ENCODE measurements around the gene TMEM238.
"Not testable (repeated sequence)": the region's sequence is repeated elsewhere in the genome, so short reads cannot be mapped to it uniquely, and the experiment has no call there.

Gene TMEM238

DNA sequence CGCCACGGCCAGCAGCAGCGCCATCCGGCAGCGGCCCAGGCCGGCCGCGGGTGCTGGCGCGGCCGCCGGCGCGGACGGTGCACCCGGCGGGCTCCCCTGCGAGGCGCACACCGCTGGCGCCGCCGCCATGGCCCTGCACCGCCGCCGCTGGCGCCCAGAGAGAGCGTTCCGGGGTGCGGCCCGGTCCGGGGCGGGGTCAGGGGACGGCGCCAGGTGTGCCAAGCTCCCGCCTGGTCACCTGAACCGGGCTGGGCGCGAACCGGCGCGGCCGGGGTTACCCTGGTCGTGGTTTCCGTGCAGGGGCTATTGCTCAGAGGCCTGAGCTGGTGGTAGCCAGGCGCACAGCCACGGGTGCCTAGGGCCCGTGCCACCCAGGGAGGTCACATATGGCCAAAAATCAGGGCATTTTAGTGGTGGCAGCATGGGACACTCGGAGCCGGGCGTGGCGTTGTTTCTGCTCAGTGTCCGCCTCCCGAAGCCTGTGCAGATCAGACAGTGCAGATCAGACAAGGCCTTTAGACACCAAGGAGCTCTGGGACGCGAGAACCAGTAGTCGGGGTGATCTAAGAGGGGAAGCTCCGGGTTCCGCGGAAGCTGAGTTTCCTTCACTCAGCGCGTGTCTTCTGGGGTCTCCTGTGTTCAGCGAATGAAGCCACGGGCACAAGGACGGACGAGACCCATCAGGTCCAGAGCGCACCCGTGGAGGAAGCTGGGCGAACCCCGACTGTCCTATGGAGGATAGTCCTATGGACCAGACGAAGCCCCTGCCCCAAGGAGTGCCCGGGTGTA, at the start of gene TMEM238:
Gene TMEM238 (minus strand): TSS at position 162 of the 789 bp plus-strand sequence. CDS start 33 bp downstream, at position 129.
- DNase-seq (ENCODE audit: low spot score) = peak; percentile 43

DNA sequence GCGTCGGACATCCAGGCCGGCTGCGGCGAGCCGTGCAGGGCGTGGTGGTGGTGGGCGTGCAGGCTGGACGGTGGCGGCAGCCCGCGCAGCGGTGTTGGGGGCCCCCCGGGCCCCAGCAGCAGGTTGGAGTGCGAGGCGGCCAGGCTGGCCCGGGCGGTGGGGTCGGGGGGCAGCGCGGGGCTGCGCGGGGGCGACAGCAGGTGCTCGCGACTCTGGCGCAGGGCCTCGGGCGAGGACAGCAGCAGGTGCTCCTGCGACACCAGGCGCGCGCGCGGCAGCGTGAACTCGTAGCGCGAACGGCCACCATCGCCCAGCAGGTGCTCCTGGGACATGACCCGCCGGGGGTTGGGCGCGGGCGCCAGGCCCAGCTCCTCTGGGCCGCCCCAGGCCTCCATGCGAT, 49.2 kb upstream of the TMEM238 start:
- no peak for DNase-seq (ENCODE audit: low spot score)

- DNase-seq (ENCODE audit: low spot score) = no peak
These were observed 48.3 kb upstream of the TMEM238 start for GRCh38 chr19:55432241-55432959.

DNA sequence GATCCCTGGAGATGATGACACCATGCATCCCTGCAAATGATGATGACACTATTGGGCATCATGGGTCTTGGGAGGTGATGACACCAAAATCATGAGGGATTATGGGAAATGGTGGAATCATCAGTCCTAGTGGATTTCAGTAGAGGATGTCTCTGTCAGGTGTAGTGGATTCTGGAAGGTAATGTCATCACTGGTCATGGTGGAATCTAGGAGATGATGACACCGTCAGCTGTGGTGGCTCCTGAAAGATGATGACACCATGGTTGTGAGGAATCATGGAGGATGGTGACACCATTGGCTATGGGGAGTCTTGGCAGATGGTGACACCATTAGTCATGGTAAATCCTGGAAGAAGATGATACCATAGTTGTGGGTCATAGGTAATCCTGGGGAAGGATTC, 47.1 kb upstream of the TMEM238 start:
- DNase-seq (ENCODE audit: low spot score) = no peak

DNA sequence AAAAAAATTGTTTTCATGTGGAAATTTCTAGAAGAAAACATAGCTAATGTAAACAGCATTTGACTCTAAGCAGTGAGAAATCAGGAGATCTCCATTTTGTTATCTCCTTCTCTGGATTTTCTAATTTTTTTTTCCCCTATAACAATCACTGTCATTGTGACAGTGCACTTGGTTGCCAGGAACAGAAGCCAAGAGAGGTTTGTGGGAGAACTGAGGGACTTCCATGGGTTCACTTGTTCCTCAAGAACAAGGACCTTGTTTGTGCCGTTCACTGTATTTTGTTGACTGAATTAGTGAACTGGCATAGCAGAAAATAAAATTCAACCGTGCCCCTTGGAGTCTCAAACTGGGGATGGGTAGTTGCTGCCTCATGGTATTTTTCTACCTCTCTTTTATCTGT, 42.0 kb upstream of the TMEM238 start:
- DNase-seq (ENCODE audit: low spot score) = no peak

DNA sequence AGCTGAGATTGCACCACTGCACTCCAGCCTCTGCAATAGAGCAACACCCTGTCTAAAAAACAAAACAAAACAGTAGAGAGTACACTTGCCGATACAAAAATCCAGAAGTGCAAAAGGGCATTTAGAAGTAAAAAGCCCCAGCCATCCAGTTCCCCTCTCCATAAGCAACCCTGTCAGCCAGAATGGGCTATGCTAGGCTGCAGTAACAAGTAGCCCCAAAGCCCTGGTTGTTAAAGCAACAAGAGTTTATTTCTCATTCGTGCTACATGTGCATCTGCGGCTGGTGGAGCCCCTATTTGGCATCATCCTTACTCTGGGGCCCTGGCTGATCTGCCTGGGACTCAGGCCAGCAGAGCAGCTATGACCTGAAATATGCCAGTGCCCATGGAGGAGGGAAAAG, 40.4 kb upstream of the TMEM238 start:
- DNase-seq (ENCODE audit: low spot score) = no peak

- DNase-seq (ENCODE audit: low spot score) = no peak
These were observed 39.3 kb upstream of the TMEM238 start for GRCh38 chr19:55423225-55424005.

DNA sequence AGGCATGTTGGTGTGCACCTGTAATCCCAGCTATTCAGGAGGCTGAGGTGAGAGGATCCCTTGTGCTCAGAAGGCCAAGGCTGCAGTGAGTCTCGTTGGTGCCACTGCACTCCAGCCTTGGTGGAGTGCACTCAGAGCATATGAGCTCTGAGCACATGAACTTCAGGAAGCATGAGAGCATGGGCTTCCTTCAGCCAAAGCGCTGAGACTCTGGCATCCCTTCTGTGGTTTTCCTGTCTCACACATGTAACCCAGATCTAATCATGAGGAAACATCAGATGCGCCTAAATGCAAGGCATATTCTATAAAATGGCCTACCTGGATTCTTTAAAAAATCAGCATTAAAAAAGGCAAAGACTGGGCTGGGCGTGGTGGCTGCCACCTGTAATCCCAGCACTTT, 37.2 kb upstream of the TMEM238 start:
- not testable (repeated sequence) for DNase-seq (ENCODE audit: low spot score)

GRCh38 chr19:55419624-55420236, 35.6 kb upstream of the TMEM238 start:
- no peak for DNase-seq (ENCODE audit: low spot score)

DNA sequence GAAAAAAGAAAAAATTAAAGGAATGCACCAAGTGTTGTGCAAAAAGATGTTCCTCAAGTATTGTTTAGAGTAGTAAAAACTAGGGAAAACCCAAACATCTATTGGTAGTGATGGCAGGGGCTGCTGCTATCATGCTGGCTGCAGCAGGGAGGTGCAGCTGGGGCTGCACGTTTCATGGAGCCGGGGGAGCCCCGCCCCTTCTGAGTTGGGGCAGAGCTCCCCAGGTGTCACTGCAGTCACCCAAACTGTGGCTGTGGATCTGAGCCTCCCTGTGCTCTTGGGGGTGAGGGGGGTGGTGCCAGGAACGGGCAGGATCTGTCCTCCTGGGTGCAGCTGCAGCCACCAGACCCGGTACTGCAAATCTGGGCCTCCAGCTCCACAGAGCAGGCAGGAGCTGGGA, 35.0 kb upstream of the TMEM238 start:
- DNase-seq (ENCODE audit: low spot score) = no peak

- peak; percentile 57 for DNase-seq (ENCODE audit: low spot score)
These were observed 34.1 kb upstream of the TMEM238 start for GRCh38 chr19:55418185-55418584.

DNA sequence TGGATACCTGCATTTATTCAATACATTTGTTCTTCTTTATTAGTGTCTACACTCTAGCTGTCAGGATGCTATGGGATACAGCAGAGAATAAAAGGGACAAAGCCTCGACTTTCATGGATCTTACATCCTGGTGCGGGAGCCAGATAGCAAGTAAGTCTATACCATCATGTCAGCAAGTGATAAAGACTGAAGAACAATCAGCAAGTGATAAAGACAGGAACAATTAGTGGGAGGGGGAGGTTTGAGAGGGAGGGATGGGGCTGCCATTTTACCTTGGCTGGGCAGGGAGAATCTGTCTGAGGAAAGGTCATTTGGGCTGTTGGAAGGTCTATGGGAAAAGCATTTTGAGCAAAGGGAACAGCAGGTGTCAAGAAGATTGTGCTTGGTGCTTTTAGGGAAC, 26.1 kb upstream of the TMEM238 start:
- no peak for DNase-seq (ENCODE audit: low spot score)

DNA sequence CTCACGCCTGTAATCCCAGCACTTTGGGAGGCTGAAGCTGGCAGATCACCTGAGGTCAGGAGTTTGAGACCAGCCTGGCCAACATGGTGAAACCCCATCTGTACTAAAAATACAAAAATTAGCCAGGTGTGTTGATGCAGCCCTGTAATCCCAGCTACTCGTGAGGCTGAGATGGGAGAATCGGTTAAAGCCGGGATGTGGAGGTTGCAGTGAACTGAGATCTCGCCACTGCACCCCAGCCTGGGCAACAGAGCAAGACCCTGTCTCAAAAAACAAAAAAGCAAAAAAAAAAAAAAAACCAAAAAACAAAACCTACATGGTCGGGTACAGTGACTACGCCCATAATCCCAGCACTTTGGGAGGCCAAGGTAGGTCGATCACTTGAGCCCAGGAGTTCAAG, 25.1 kb upstream of the TMEM238 start:
- DNase-seq (ENCODE audit: low spot score) = not testable (repeated sequence)

DNA sequence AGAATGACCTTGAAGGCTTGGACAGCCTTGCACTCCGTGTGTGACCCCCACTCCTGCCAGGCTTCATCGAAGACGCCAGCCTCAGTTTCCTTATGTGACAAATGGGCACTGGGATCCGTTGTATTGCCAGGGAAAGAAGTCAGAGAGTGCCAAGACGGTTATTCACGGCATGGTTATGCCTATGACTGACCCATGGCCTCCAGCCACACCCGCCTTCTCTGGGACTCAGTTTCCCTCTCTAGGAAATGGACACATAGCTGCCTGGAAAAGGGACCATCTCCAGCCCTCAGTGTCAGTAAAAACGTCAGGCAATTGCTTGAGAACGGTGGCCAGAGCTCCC, 24.4 kb upstream of the TMEM238 start:
- no peak for DNase-seq (ENCODE audit: low spot score)

GRCh38 chr19:55407800-55408532, 23.9 kb upstream of the TMEM238 start:
- peak; percentile 98 for DNase-seq (ENCODE audit: low spot score)

DNA sequence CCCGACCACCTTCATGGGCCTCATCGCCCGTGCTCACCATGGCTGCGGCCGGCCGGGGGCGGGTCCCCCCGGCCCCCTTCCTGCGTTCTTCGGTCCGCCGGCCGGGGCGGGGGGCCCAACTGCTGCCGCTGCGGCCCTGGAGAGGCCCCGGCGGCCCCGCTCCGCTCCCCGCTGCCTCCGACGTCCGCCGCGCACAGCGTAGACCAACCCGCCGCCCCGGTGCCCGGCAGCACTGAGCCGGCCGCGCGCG, 23.4 kb upstream of the TMEM238 start, which contains the start of gene UBE2S:
Gene UBE2S (minus strand): TSS at position 239 of the 250 bp plus-strand sequence. CDS start 199 bp downstream, at position 40.
- DNase-seq (ENCODE audit: low spot score) = not testable (repeated sequence)

DNA sequence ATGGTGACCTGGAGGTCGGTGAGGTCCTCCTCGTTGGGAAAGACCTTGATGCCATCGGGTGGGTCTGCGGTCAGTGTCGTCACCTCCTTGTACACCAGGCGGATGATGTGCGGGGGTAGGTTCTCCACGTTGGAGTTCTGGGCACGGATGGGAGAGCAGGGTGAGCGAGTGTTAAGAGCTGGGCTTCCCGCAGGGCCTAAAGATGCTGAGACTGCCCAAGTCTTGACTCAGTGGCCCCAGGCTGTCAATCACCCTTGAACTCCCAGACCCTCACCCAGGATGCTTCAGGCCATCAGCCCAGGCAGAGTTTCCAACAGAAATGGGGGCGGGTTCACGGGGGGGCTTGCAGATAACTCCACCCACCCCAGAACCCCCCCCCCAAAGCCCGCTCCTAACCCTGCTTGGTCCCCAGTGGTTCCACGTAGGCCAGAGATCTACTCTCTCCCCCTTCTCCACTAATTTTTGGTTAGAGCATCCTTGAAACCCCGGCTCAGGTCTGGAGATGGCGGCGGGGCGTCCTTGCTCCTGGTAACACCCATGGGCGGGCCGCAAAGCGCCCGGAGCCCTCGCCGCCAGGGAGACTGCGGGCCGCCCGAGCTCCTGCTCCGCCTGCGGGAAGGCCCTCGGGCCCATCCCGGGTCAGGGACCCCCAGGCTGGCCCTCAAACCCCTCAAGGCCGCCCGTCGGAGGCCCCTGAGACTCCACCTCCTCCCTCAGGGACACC, 22.9 kb upstream of the TMEM238 start:
- peak; percentile 25 for DNase-seq (ENCODE audit: low spot score)

GRCh38 chr19:55406091-55406825, 22.2 kb upstream of the TMEM238 start:
- DNase-seq (ENCODE audit: low spot score) = no peak

- DNase-seq (ENCODE audit: low spot score) = no peak
These were observed 21.5 kb upstream of the TMEM238 start for GRCh38 chr19:55405638-55406037.

GRCh38 chr19:55402509-55402908, 18.4 kb upstream of the TMEM238 start:
- DNase-seq (ENCODE audit: low spot score) = no peak
